Measurements from ENCODE around the gene DUSP28. TPM values are rescaled to one million over a fixed set of nuclear protein-coding genes. Genes with fewer than 3 reads are reported as not detected.

Gene DUSP28
- total RNA-seq, 1 experiment from 2014 or later, result 2.3 TPM

- H3K27ac Mint-ChIP-seq, result no peak overlapping the region
- ChIA-PET CTCF (interaction anchor here (1.0 kb wide), 1 partner anchor 9 kb away, joined by 3 read pairs; no protein-coding TSS in a partner anchor), POLR2A (no interaction called here)
- H3K4me3 Mint-ChIP-seq, result no peak overlapping the region
- H3K4me1 Mint-ChIP-seq, result peaks cover 16% of the 10 kb centered on the region
- DNase-seq (ENCODE audit: low spot score) (peak; percentile 5), ATAC-seq (no peak)
- H3K27me3 Mint-ChIP-seq (ENCODE audit: low read depth), result peaks cover 28% of the 10 kb centered on the region
- no peaks in the 10 kb centered on the region for H3K9me3 Mint-ChIP-seq
- no peaks in the 10 kb centered on the region for H3K36me3 Mint-ChIP-seq
- TF ChIP-seq CREB1 (CRISPR knock-in tag; IDR thresholded peaks at IDR 0.05), result no peak
- no peak for TF ChIP-seq SP1 (CRISPR knock-in tag; conservative IDR thresholded peaks at IDR 0.05)
- TF ChIP-seq ZSCAN18 (CRISPR knock-in tag; IDR thresholded peaks at IDR 0.05), result no peak
- TF ChIP-seq CDX4 (CRISPR knock-in tag; IDR thresholded peaks at IDR 0.05; ENCODE audit: borderline replicate concordance), result no peak
- TF ChIP-seq PRRX2 (CRISPR knock-in tag; IDR thresholded peaks at IDR 0.05), result no peak
- no peak for TF ChIP-seq OVOL2 (CRISPR knock-in tag; IDR thresholded peaks at IDR 0.05; ENCODE audit: borderline replicate concordance)
- no peak for TF ChIP-seq MXD4 (CRISPR knock-in tag; IDR thresholded peaks at IDR 0.05; ENCODE audit: borderline replicate concordance)
- TF ChIP-seq HMGXB4 (CRISPR knock-in tag; IDR thresholded peaks at IDR 0.05), result no peak
Observed at GRCh38 chr2:240570531-240571313, 10.6 kb downstream of the DUSP28 start.

GRCh38 chr2:240571314-240571973 lies 11.3 kb downstream of the DUSP28 start:
- Mint-ChIP-seq H3K27me3 (ENCODE audit: low read depth) (peaks cover 28% of the 10 kb centered on the region), H3K4me1 (peaks cover 11% of the 10 kb centered on the region), H3K27ac (no peak overlapping the region), H3K4me3 (no peak overlapping the region), H3K36me3 (no peaks in the 10 kb centered on the region), H3K9me3 (no peaks in the 10 kb centered on the region)
- DNase-seq (ENCODE audit: low spot score) (peak; percentile 6), ATAC-seq (no peak)
- POLR2A ChIA-PET, result no interaction called here
- CTCF ChIA-PET, result interaction anchor here (1.0 kb wide), 1 partner anchor 8 kb away, joined by 3 read pairs; no protein-coding TSS in a partner anchor
- TF ChIP-seq NFE2L1 (CRISPR knock-in tag; IDR thresholded peaks at IDR 0.05) (no peak), SMAD3 (CRISPR knock-in tag; IDR thresholded peaks at IDR 0.05; ENCODE audit: borderline replicate concordance) (no peak), TEAD1 (CRISPR knock-in tag; IDR thresholded peaks at IDR 0.05) (no peak), PREB (CRISPR knock-in tag; IDR thresholded peaks at IDR 0.05; ENCODE audit: borderline replicate concordance) (no peak), E2F1 (CRISPR knock-in tag; IDR thresholded peaks at IDR 0.05) (no peak), AR (CRISPR knock-in tag; IDR thresholded peaks at IDR 0.05) (no peak), AFF4 (CRISPR knock-in tag; IDR thresholded peaks at IDR 0.05; ENCODE audit: borderline replicate concordance) (no peak), ERG (CRISPR knock-in tag; IDR thresholded peaks at IDR 0.05) (no peak), ZNF263 (CRISPR knock-in tag; IDR thresholded peaks at IDR 0.05; ENCODE audit: low read depth) (no peak)

All from WTC11 (cell line).